Right lobe of liver (tissue), 4 donors: ENCODE measurements around the gene PRKCI.

ENCODE experiments used
- POLR2A ChIP-seq: fragments of 450-650 bp; IDR thresholded peaks from one replicate; pipeline ENCODE4 v1.6.1; 2017; ENCODE audit warnings: antibody characterized with exemption, mild to moderate bottlenecking
- TF ChIP-seq, protein P1 (sequence below), 4 donors: fragments of 200-600 bp in 3 of 4; fragments of 450-650 bp in 1 of 4; IDR thresholded peaks; one replicate each; pipeline versions ENCODE4 v1.5.1 to v1.8.0; 2016 to 2022; ENCODE audit warnings: antibody characterized with exemption in 4 of 4, mild to moderate bottlenecking in 2 of 4
- donor health status: DM: no; HTN: no; CAD: no.
- donor health status: DM: no; HTN: no; CAD: no.
- donor health status: DM: no; HTN: yes; CAD: no.

DNA sequence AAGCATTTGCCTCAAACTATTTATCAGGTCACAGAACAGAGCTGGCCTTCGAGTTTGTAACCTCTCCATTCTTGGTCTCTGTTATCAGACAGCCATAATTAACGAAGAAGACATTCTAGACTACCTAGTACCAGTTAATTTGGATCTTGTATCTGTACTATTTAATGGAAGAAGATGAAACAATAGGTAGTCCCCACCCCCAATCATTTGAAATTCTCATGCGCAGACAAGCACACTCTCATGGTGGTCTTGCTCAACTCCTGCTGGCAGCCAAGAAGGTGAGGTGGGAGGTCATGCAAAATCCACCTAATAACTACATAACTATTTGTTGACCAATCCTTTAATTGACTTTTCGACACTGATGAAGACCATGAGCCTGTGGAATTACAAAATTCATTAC, 132.5 kb downstream of the PRKCI start:
- TF ChIP-seq POLR2A, result no peak
- TF ChIP-seq, protein P1, sequence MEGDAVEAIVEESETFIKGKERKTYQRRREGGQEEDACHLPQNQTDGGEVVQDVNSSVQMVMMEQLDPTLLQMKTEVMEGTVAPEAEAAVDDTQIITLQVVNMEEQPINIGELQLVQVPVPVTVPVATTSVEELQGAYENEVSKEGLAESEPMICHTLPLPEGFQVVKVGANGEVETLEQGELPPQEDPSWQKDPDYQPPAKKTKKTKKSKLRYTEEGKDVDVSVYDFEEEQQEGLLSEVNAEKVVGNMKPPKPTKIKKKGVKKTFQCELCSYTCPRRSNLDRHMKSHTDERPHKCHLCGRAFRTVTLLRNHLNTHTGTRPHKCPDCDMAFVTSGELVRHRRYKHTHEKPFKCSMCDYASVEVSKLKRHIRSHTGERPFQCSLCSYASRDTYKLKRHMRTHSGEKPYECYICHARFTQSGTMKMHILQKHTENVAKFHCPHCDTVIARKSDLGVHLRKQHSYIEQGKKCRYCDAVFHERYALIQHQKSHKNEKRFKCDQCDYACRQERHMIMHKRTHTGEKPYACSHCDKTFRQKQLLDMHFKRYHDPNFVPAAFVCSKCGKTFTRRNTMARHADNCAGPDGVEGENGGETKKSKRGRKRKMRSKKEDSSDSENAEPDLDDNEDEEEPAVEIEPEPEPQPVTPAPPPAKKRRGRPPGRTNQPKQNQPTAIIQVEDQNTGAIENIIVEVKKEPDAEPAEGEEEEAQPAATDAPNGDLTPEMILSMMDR (IDR thresholded peaks at IDR 0.05), result no peak
